ENCODE results near the gene DTD1.

The DTD1 gene

GRCh38 chr20:18587665-18588573 is at the start of gene DTD1:
DTD1 (plus strand) TSS chr20:18588054; CDS start chr20:18588073, 19 bp downstream.
- peak in 55 of 56 donors; percentile 25 to 95 (median 86) for DNase-seq

DNA sequence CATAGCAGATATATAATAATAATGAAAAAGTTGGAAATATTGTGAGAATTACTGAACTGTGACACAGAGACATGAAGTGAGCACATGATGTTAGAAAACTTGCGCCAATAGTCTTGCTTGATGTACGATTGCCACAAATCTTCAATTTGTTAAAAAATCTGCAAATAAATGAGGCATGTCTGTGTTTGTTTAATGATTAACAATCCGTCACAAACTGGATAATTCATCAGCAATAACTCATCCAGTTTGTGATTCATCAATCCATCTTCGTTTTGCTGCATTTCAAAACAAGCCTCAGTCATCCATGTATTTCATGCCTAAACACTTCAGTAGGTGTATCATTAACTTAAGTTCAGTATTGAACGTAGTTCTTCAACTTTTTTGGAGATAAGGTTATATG is 46.1 kb upstream of the DTD1 start:
- no peak for DNase-seq

DNA sequence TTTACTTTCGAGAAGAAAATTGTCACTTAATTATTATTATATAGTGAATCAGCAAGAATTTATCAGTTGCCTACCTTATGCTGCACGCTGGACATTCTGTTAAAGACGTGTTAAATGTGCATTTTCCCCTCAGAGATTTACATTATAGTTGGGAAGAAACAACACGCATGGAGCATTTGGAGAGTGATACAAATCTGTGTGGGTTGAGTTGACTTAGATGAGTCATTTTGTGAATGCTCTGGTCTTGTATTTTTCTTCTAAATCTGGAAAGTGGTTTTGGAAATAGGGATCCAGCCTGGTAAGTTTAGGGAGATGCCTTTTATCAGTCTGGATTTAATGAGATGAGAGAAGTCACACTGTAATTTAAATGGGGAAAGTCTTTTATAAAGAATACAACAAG is 44.6 kb upstream of the DTD1 start:
- no peak for DNase-seq

- peak in 1 of 56 donors; percentile 34 for DNase-seq
Observed at GRCh38 chr20:18543932-18544331, 43.9 kb upstream of the DTD1 start.

GRCh38 chr20:18545566-18545965 is 42.3 kb upstream of the DTD1 start:
- no peak for DNase-seq

DNA sequence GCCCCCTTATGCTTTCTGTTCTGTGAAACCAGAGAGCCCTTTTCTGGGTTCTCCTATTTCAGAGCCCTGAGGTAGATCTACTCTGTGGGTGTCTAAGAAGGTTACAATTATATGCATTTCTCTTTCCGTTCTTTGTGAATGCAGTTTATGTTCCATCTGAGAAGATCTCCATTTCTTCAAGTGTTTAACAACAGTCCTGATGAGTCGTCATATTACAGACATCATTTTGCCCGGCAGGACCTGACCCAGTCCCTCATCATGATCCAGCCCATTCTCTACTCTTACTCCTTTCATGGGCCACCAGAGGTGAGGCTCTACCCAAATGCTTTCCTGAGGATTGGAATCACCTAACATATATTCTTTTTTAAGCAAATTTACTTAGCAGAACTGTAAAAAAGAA is 39.4 kb upstream of the DTD1 start:
- no peak for DNase-seq

- DNase-seq = peak in 10 of 56 donors; percentile 3 to 54 (median 12)
Observed at GRCh38 chr20:18553746-18554145, 34.1 kb upstream of the DTD1 start.

GRCh38 chr20:18566892-18567738 is 20.7 kb upstream of the DTD1 start, which contains the start of gene SMIM26:
SMIM26 (plus strand) TSS chr20:18567432; CDS start chr20:18567479, 47 bp downstream.
- DNase-seq = peak; percentile 48 to 94 (median 83)

DNA sequence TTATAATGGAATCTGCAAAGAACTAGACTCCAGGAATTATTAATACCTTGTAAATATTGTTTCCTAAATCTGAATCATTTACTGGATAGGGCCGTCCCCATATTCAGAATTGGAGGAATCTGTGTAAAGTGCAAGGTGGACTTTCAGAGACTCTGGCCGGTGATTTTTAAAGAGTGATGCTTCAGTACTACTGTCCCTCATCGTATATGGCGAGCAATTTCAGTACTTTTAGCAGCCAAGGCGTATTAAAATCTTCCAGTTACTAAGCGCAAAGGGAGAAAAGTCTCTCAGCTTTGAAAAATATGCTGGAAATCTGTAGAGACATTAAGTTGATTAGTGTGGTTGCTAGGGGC is 20.1 kb upstream of the DTD1 start:
- peak in 1 of 56 donors; percentile 38 for DNase-seq

DNA sequence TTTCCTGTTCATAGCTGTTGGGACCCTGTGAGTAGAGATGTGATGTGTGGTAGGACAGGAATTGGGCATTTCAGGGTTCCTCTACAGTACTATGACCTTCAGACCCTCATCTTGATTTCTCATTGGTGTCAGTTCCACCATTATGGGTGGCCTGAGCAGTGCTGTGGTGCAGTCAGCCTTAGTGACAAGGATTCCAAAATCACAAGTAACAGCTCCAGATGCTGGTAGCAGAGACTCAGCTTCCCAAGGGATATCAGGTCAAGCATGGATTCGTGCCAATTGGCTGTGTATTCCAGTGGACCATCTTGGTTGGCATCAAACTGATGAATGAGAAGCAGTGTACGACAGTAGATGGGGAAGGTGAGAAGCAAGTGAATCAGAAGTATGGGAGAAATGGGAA is 16.8 kb upstream of the DTD1 start:
- no peak for DNase-seq

DNA sequence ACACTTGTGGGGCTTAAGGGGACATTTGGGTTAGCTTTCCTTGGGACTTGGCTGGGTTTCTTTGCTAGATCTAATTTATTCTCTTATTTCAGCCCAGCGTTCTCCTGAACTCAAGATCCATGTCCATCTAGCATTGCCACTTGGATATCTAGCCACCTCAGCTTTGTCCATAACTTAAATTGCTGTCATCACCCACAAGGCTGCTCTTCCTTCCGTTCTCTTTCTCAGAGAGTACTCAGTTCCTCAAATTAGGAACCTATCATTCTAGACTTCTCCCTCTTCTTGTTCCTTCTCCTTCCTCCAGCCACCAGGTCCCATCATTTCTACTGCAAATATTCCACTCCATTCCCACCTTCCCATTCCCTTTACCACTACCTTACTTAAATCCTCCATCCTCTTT is 16.3 kb upstream of the DTD1 start:
- no peak for DNase-seq

GRCh38 chr20:18577942-18578341 is 9.9 kb upstream of the DTD1 start:
- DNase-seq = no peak

GRCh38 chr20:18578581-18578980 is 9.3 kb upstream of the DTD1 start:
- no peak for DNase-seq

DNA sequence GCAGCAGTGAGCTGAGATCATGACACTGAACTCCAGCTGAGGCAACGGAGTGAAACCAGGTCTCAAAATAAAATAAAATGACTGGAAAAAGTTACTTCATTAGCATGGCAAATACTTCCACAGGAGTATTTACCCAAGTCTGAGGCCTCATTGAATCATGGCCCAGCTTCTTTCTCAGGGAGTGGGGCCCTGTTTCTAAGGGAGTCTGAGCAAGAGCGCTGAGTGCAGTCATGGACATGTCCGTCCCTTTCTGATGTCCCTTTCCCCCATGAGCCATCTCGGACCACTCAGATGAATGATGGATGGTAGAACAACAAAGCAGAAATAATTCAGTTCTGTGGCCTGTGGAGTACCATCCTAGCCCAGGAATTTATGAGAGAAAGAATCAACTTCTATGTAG is 7.8 kb upstream of the DTD1 start:
- DNase-seq = no peak

GRCh38 chr20:18585134-18585533 is 2.7 kb upstream of the DTD1 start:
- no peak for DNase-seq

GRCh38 chr20:18588574-18588933 is 700 bp downstream of the DTD1 start:
- DNase-seq = peak in 16 of 56 donors; percentile 10 to 58 (median 34)

GRCh38 chr20:18589941-18590674 is 2.3 kb downstream of the DTD1 start:
- DNase-seq = no peak

GRCh38 chr20:18596270-18596669 is 8.4 kb downstream of the DTD1 start:
- no peak for DNase-seq

- no peak for DNase-seq
Observed at GRCh38 chr20:18609741-18610140, 21.9 kb downstream of the DTD1 start.

DNA sequence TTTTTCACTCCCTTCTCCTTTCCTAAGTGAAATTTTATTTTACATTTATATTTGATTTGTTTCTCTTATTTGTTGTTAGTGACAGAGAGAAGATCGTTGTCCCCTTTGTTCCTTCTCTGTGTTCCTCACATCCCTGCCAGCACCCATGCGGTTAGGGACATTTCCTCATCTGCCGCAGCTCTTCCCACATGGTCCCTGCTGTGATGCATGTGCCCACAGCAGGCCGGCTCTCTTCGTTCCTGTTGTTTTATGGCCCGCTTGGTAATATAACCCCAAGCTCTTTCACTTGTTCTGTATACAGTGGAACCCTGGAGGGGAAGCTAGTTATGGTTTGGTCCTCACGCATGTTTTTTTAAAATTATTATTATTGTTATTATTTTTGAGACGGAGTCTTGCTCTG is 23.6 kb downstream of the DTD1 start:
- DNase-seq = no peak

- no peak for DNase-seq
Observed at GRCh38 chr20:18613553-18613952, 25.7 kb downstream of the DTD1 start.

DNA sequence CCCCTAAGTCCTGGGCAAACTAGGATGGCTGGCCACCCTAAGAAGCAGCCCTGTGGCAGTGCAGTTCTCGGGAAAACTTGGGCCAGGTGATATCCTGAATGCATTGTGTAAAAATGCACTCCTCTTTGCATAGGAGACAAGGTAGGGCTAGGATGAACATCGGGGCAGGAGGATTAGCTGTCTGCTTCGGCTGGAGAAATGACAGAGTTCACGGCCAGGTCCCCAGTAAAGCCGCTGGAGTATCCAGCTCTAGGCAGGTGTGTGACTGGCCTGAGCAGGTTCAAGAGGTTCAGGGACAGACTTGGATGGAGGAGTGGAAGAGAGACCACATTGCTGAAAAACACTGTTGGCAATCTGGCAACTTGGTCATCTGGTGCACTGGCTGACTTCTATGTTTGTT is 26.4 kb downstream of the DTD1 start:
- no peak for DNase-seq
